ACC112 (cell line): ENCODE data around the gene AGFG2.

Experiments used
- H2AFZ ChIP-seq: fragments of 200-600 bp; sonication (generic); one replicate; pipeline ENCODE4 v1.6.0; 2017; ENCODE audit warnings: antibody characterized with exemption, low read length; ENCODE audit not compliant: unreplicated experiment
- H3K27ac ChIP-seq: fragments of 200-600 bp; sonication (generic); 2 replicates; pipeline ENCODE4 v1.5.1; 2014; ENCODE audit warnings: low read depth, mild to moderate bottlenecking, antibody characterized with exemption, low read length, moderate library complexity
- H3K27me3 ChIP-seq: fragments of 200-600 bp; sonication (generic); 2 replicates; pipeline ENCODE4 v1.6.1; 2014; ENCODE audit warnings: mild to moderate bottlenecking, antibody characterized with exemption, low read length, moderate library complexity, mixed read lengths; ENCODE audit not compliant: insufficient read depth
- H3K36me3 ChIP-seq: fragments of 200-600 bp; sonication (generic); 2 replicates; pipeline ENCODE4 v1.6.1; 2016; ENCODE audit warnings: mild to moderate bottlenecking, antibody characterized with exemption, low read length, moderate library complexity, mixed read lengths; ENCODE audit not compliant: insufficient read depth
- H3K4me1 ChIP-seq: fragments of 200-600 bp; sonication (generic); one replicate; pipeline ENCODE4 v1.6.1; 2016; ENCODE audit warnings: low read length, mixed read lengths; ENCODE audit not compliant: insufficient read depth, unreplicated experiment, control insufficient read depth
- H3K4me3 ChIP-seq: fragments of 200-600 bp; sonication (generic); 2 replicates; pipeline ENCODE4 v1.5.1; 2014; ENCODE audit warnings: mild to moderate bottlenecking, low read depth, low read length
- H3K79me2 ChIP-seq: fragments of 200-600 bp; sonication (generic); one replicate; pipeline ENCODE4 v1.6.0; 2016; ENCODE audit warnings: low read length; ENCODE audit not compliant: control insufficient read depth, unreplicated experiment, insufficient read depth

AGFG2 gene

GRCh38 chr7:100604976-100605911 is 66.2 kb downstream of the AGFG2 start:
- peaks cover 3% of the 10 kb centered on the region for H3K36me3 ChIP-seq
- peaks cover 8% of the 10 kb centered on the region for H3K4me1 ChIP-seq
- no peak overlapping the region for H2AFZ ChIP-seq
- peak overlapping the region; percentile 93 for H3K4me3 ChIP-seq
- H3K79me2 ChIP-seq = peaks cover 15% of the 10 kb centered on the region
- H3K27me3 ChIP-seq = no peaks in the 10 kb centered on the region
- no peak overlapping the region for H3K27ac ChIP-seq

GRCh38 chr7:100606313-100606712 is 67.3 kb downstream of the AGFG2 start:
- no peaks in the 10 kb centered on the region for H3K27me3 ChIP-seq
- H3K36me3 ChIP-seq = peaks cover 3% of the 10 kb centered on the region
- H3K79me2 ChIP-seq = peaks cover 15% of the 10 kb centered on the region
- no peak overlapping the region for H3K4me3 ChIP-seq
- no peak overlapping the region for H3K27ac ChIP-seq
- no peak overlapping the region for H2AFZ ChIP-seq
- peaks cover 8% of the 10 kb centered on the region for H3K4me1 ChIP-seq

- Histone ChIP-seq H3K4me1 (peaks cover 8% of the 10 kb centered on the region), H2AFZ (no peak overlapping the region), H3K79me2 (peaks cover 15% of the 10 kb centered on the region), H3K36me3 (peaks cover 3% of the 10 kb centered on the region), H3K27ac (no peak overlapping the region), H3K27me3 (no peaks in the 10 kb centered on the region), H3K4me3 (no peak overlapping the region)
These were observed 68.1 kb downstream of the AGFG2 start for GRCh38 chr7:100607111-100607510.

GRCh38 chr7:100609958-100610357 is 71.0 kb downstream of the AGFG2 start:
- Histone ChIP-seq H3K27ac (no peak overlapping the region), H3K27me3 (no peaks in the 10 kb centered on the region)

GRCh38 chr7:100611983-100612729 is 73.2 kb downstream of the AGFG2 start, which contains the start of gene MOSPD3:
TSS of gene MOSPD3 (plus strand) at chr7:100612540. CDS start at chr7:100612792, 252 bp downstream.
- peak within 1 kb of the TSS; percentile 13; the same call in 1 of the 2 replicates for H3K27ac ChIP-seq
- no peaks in the 10 kb centered on the region for H3K36me3 ChIP-seq
- H3K4me3 ChIP-seq = peak within 1 kb of the TSS; percentile 71
- peak within 1 kb of the TSS; percentile 67 for H2AFZ ChIP-seq
- no peaks in the 10 kb centered on the region for H3K79me2 ChIP-seq
- peaks cover 5% of the 10 kb centered on the region for H3K4me1 ChIP-seq
- H3K27me3 ChIP-seq = no peaks in the 10 kb centered on the region

More at GRCh38 chr7:100609958-100610357, 71.0 kb downstream of the AGFG2 start:
- no peak overlapping the region for H2AFZ ChIP-seq
- no peaks in the 10 kb centered on the region for H3K79me2 ChIP-seq
- peaks cover 8% of the 10 kb centered on the region for H3K4me1 ChIP-seq
- H3K4me3 ChIP-seq = no peak overlapping the region
- peaks cover 3% of the 10 kb centered on the region for H3K36me3 ChIP-seq

- Histone ChIP-seq H3K27me3 (no peaks in the 10 kb centered on the region), H2AFZ (no peak overlapping the region)
These were observed 73.9 kb downstream of the AGFG2 start for GRCh38 chr7:100612730-100613390.

GRCh38 chr7:100613412-100614175 is 74.6 kb downstream of the AGFG2 start:
- H3K27ac ChIP-seq = no peak overlapping the region
- peak overlapping the region; percentile 71 for H3K4me3 ChIP-seq
- no peaks in the 10 kb centered on the region for H3K79me2 ChIP-seq
- no peaks in the 10 kb centered on the region for H3K27me3 ChIP-seq
- H3K36me3 ChIP-seq = no peaks in the 10 kb centered on the region
- no peaks in the 10 kb centered on the region for H3K4me1 ChIP-seq
- H2AFZ ChIP-seq = no peak overlapping the region

More at GRCh38 chr7:100612730-100613390, 73.9 kb downstream of the AGFG2 start:
- H3K27ac ChIP-seq = no peak overlapping the region
- no peaks in the 10 kb centered on the region for H3K36me3 ChIP-seq
- no peaks in the 10 kb centered on the region for H3K79me2 ChIP-seq
- no peaks in the 10 kb centered on the region for H3K4me1 ChIP-seq
- H3K4me3 ChIP-seq = peak overlapping the region; percentile 71

- H3K4me3 ChIP-seq = no peak overlapping the region
- no peaks in the 10 kb centered on the region for H3K36me3 ChIP-seq
- H3K79me2 ChIP-seq = no peaks in the 10 kb centered on the region
- no peak overlapping the region for H2AFZ ChIP-seq
- H3K4me1 ChIP-seq = no peaks in the 10 kb centered on the region
- H3K27me3 ChIP-seq = no peaks in the 10 kb centered on the region
- no peak overlapping the region for H3K27ac ChIP-seq
These were observed 75.4 kb downstream of the AGFG2 start for GRCh38 chr7:100614308-100614861.
